ENCODE data around the gene MUCL1. TPM values are rescaled to one million over a fixed set of nuclear protein-coding genes. Genes with fewer than 3 reads are reported as not detected.
"Not testable (repeated sequence)": the region's sequence is repeated elsewhere in the genome, so short reads cannot be mapped to it uniquely, and the experiment has no call there.

MUCL1 gene
- total RNA-seq, 2 experiments from 2014 or later, result not detected

GRCh38 chr12:54870617-54871016, 16.3 kb downstream of the MUCL1 start:
- no peak for DNase-seq
- H3K27me3 Mint-ChIP-seq, result peaks cover 17% of the 10 kb centered on the region
- H3K4me1 Mint-ChIP-seq, result peaks cover 3% of the 10 kb centered on the region
- no peaks in the 10 kb centered on the region for H3K36me3 Mint-ChIP-seq
- no peak overlapping the region for H3K4me3 Mint-ChIP-seq
- H3K9me3 Mint-ChIP-seq, result no peaks in the 10 kb centered on the region
- H3K27ac Mint-ChIP-seq, result no peak overlapping the region

DNA sequence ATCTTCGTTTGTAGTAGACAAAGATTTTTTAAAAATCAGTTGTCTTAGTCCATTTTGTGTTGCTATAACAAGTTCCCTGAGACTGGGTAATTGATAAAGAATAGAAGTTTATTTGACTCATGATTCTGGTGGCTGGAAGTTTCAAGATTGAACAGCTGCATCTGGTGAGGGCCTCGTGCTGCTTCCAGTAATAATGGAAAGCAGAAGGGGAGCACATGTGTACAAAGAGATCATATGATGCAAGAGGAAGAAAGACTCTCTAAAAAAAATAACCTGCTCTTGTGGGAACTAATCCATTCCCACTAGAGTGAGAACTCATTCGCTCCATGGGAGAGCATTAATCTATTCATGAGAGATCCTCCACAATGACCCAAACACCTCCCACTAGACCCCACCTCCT, 24.8 kb downstream of the MUCL1 start:
- peaks cover 1% of the 10 kb centered on the region for H3K9me3 Mint-ChIP-seq
- no peak overlapping the region for H3K4me3 Mint-ChIP-seq
- peaks cover 8% of the 10 kb centered on the region for H3K4me1 Mint-ChIP-seq
- peak overlapping the region; percentile 77 for H3K27ac Mint-ChIP-seq
- peaks cover under 1% of the 10 kb centered on the region for H3K27me3 Mint-ChIP-seq
- DNase-seq, result no peak
- H3K36me3 Mint-ChIP-seq, result no peaks in the 10 kb centered on the region

DNA sequence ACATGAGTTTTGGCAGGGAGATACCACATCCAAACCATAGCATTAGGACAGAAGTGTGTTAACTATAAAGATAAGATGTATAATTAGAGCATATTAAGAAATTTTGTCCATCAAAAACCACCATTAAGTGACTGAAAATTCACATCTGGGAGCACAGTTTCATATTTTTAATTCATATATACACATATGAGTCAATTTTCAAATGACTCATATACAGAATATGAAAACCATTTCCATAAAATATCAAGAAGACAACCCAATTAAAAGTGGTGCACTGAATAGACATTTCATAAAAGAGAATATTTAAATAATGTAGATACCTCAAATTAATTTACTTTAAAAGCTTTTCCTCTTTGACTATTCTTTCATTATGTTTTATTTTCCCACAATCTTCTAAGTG, 25.3 kb downstream of the MUCL1 start:
- no peak for DNase-seq
- Mint-ChIP-seq H3K27me3 (no peaks in the 10 kb centered on the region), H3K27ac (peak overlapping the region; percentile 77)

GRCh38 chr12:54882079-54882478, 27.8 kb downstream of the MUCL1 start:
- no peak overlapping the region for H3K27ac Mint-ChIP-seq
- H3K4me1 Mint-ChIP-seq, result peaks cover 8% of the 10 kb centered on the region
- H3K9me3 Mint-ChIP-seq, result peaks cover 3% of the 10 kb centered on the region
- no peaks in the 10 kb centered on the region for H3K27me3 Mint-ChIP-seq
- DNase-seq, result no peak
- H3K36me3 Mint-ChIP-seq, result peaks cover 3% of the 10 kb centered on the region
- no peak overlapping the region for H3K4me3 Mint-ChIP-seq

More for the DNA sequence above, 25.3 kb downstream of the MUCL1 start:
- Mint-ChIP-seq H3K4me1 (peaks cover 8% of the 10 kb centered on the region), H3K9me3 (peaks cover 2% of the 10 kb centered on the region), H3K36me3 (peaks cover 3% of the 10 kb centered on the region), H3K4me3 (no peak overlapping the region)

DNA sequence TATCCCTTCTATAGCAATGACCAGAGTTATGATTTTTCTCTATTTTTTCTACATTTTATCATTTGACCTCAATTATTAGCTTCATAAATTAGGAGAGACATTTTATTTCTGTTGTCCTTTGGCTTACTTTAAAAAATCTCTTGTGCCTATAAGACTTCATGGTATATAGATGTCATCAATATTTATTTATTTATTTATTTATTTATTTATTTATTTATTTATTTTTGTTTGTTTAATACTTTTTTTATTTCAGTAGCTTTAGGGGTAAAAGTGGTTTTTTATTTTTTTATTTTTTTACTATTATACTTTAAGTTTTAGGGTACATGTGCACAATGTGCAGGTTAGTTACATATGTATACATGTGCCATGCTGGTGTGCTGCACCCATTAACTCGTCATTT, 28.3 kb downstream of the MUCL1 start:
- H3K27ac Mint-ChIP-seq, H3K36me3 Mint-ChIP-seq, H3K4me3 Mint-ChIP-seq, H3K4me1 Mint-ChIP-seq, H3K27me3 Mint-ChIP-seq, H3K9me3 Mint-ChIP-seq, DNase-seq: not testable (repeated sequence)

GRCh38 chr12:54888428-54888827, 34.1 kb downstream of the MUCL1 start:
- not testable (repeated sequence) for H3K4me1 Mint-ChIP-seq, H3K4me3 Mint-ChIP-seq, H3K27me3 Mint-ChIP-seq, H3K9me3 Mint-ChIP-seq, H3K36me3 Mint-ChIP-seq, DNase-seq, H3K27ac Mint-ChIP-seq

- Mint-ChIP-seq H3K9me3 (peaks cover 2% of the 10 kb centered on the region), H3K36me3 (no peaks in the 10 kb centered on the region), H3K27me3 (peaks cover 4% of the 10 kb centered on the region), H3K4me1 (no peaks in the 10 kb centered on the region), H3K27ac (no peak overlapping the region), H3K4me3 (no peak overlapping the region)
- DNase-seq, result no peak
Observed at GRCh38 chr12:54890339-54890738, 36.0 kb downstream of the MUCL1 start.

GRCh38 chr12:54891717-54892478, 37.6 kb downstream of the MUCL1 start:
- Mint-ChIP-seq H3K4me3 (no peak overlapping the region), H3K9me3 (peaks cover 2% of the 10 kb centered on the region), H3K27ac (no peak overlapping the region), H3K4me1 (no peaks in the 10 kb centered on the region), H3K27me3 (peaks cover 4% of the 10 kb centered on the region), H3K36me3 (no peaks in the 10 kb centered on the region)
- no peak for DNase-seq

Other genes with a start within 250 kb of the MUCL1 start
- gene LACRT, start 219.6 kb upstream of the MUCL1 start, total RNA-seq, result not detected
- not detected for gene DCD, start 206.2 kb upstream of the MUCL1 start, total RNA-seq
- gene TESPA1, start 130.2 kb downstream of the MUCL1 start, total RNA-seq, result 10 to 100 TPM; 92.6 to 95.9 TPM
- not detected for gene NEUROD4, start 165.5 kb downstream of the MUCL1 start, total RNA-seq

Data from activated naive CD8-positive, alpha-beta T cell treated with anti-CD3 and anti-CD28 coated beads for 36 hours (primary cell).